ENCODE results near the gene LTB.

GRCh38 chr6:31574106-31575061 lies 7.8 kb downstream of the LTB start:
- TF ChIP-seq ZNF274 (IDR thresholded peaks at IDR 0.05; ENCODE audit: low read depth, low read length) = no peak
- no peak for TF ChIP-seq YY1 (IDR thresholded peaks at IDR 0.05; ENCODE audit: insufficient read depth, insufficient read length)
